Measurements from ENCODE around the gene MYH14. TPM values are rescaled to one million over a fixed set of nuclear protein-coding genes. Genes with fewer than 3 reads are reported as not detected.

Gene MYH14
- total and polyA plus RNA-seq, 10 of the 15 experiments (the other 5 are each of a cell fraction or from before 2014, with no cell fraction given) = 0.06 to 0.69 (median 0.15) TPM; not detected in 4

- Histone ChIP-seq H2AFZ (ENCODE audit: control insufficient read depth, low read depth, low read length) (no peak overlapping the region), H3K9ac (ENCODE audit: control insufficient read depth, insufficient read depth, low read length) (no peak overlapping the region), H4K20me1 (ENCODE audit: control insufficient read depth, insufficient read depth) (no peaks in the 10 kb centered on the region), H3K4me2 (ENCODE audit: control insufficient read depth, insufficient read depth) (no peak overlapping the region), H3K27ac (ENCODE audit: control insufficient read depth, insufficient read depth) (no peak overlapping the region), H3K27me3 (replicated peaks in 1 of 2; ENCODE audit: control insufficient read depth in 2 of 2, insufficient read depth in 2 of 2, low read length in 1 of 2) (no peaks in the 10 kb centered on the region), H3K4me1 (ENCODE audit: control insufficient read depth, insufficient read depth, low read length) (no peaks in the 10 kb centered on the region), H3K4me3 (no peak overlapping the region), H3K9me3 (replicated peaks; ENCODE audit: control insufficient read depth, insufficient read depth, low read length) (peaks cover 3% of the 10 kb centered on the region; the same call in 2 of the 3 replicates), H3K36me3 (ENCODE audit: control insufficient read depth in 2 of 2, insufficient read depth in 2 of 2, low read length in 1 of 2) (no peaks in the 10 kb centered on the region), H3K79me2 (ENCODE audit: control insufficient read depth, insufficient read depth, low read length) (no peaks in the 10 kb centered on the region)
- WGBS (ENCODE audit: insufficient coverage, insufficient replicate concordance, low lambda C conversion rate, missing lambda C conversion rate) = 56% methylated on average over 22 of the region's 22 CpGs
- ChIA-PET SMC1A (ENCODE audit: uncharacterized antibody, unreplicated experiment) (interaction anchor here (1.0 kb wide), 1 partner anchor 10 kb away, joined by 3 read pairs; no protein-coding TSS in a partner anchor), CTCF (no interaction called here), POLR2A (no interaction called here), RAD21 (ENCODE audit: unreplicated experiment) (no interaction called here)
- no peak for FAIRE-seq
- ATAC-seq = no peak
- intact Hi-C loops (cut with micrococcal nuclease; ENCODE audit: unreplicated experiment) (no loop called here), in situ Hi-C loops (cut with MboI) (no loop called here)
- no TSS peak for BruUV-seq (replicated peaks)
- DNase-seq (ENCODE audit: low read depth, low spot score) = no peak
- TF ChIP-seq SP1 (IDR thresholded peaks at IDR 0.05; ENCODE audit: low read depth, low read length) (no peak), CHD1 (IDR thresholded peaks at IDR 0.05; ENCODE audit: low read depth, low read length) (no peak), NR2C2 (IDR thresholded peaks at IDR 0.05; ENCODE audit: borderline replicate concordance, control insufficient read depth, insufficient read length, low read depth) (no peak), ZNF217 (IDR thresholded peaks at IDR 0.05) (no peak), HDAC2 (IDR thresholded peaks at IDR 0.05) (no peak)
- TF ChIP-seq, protein P1, sequence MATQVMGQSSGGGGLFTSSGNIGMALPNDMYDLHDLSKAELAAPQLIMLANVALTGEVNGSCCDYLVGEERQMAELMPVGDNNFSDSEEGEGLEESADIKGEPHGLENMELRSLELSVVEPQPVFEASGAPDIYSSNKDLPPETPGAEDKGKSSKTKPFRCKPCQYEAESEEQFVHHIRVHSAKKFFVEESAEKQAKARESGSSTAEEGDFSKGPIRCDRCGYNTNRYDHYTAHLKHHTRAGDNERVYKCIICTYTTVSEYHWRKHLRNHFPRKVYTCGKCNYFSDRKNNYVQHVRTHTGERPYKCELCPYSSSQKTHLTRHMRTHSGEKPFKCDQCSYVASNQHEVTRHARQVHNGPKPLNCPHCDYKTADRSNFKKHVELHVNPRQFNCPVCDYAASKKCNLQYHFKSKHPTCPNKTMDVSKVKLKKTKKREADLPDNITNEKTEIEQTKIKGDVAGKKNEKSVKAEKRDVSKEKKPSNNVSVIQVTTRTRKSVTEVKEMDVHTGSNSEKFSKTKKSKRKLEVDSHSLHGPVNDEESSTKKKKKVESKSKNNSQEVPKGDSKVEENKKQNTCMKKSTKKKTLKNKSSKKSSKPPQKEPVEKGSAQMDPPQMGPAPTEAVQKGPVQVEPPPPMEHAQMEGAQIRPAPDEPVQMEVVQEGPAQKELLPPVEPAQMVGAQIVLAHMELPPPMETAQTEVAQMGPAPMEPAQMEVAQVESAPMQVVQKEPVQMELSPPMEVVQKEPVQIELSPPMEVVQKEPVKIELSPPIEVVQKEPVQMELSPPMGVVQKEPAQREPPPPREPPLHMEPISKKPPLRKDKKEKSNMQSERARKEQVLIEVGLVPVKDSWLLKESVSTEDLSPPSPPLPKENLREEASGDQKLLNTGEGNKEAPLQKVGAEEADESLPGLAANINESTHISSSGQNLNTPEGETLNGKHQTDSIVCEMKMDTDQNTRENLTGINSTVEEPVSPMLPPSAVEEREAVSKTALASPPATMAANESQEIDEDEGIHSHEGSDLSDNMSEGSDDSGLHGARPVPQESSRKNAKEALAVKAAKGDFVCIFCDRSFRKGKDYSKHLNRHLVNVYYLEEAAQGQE (IDR thresholded peaks at IDR 0.05; ENCODE audit: low read depth, low read length) = no peak
Measured at GRCh38 chr19:50281491-50281890, 78.1 kb downstream of the MYH14 start.

All from GM12878 (cell line).